OCI-LY3 (cell line): ENCODE data around the gene ENTR1.

ENCODE experiments used
- H2AFZ ChIP-seq: fragments of 200-600, 300-600 bp; shearing (Covaris generic); 2 replicates; pipeline ENCODE4 v1.6.0; 2014; ENCODE audit warnings: antibody characterized with exemption, low read depth, low read length
- H3K27ac ChIP-seq: fragments of 200-600, 300-600 bp; sonication (generic); 2 replicates; pipeline ENCODE4 v1.5.1; 2014; ENCODE audit warnings: mild to moderate bottlenecking, low read length, moderate library complexity, mixed read lengths
- H3K27me3 ChIP-seq: fragments of 200-600, 300-600 bp; sonication (generic); 2 replicates; pipeline ENCODE4 v1.6.1; 2014; ENCODE audit warnings: low read depth, low read length, mixed read lengths
- H3K36me3 ChIP-seq: fragments of 200-600, 300-600 bp; sonication (generic); replicated peaks from 2 replicates; pipeline ENCODE3; 2014; ENCODE audit warnings: low read depth, low read length, mixed read lengths
- H3K4me1 ChIP-seq: fragments of 300-600, 200-600 bp; sonication (generic); 2 replicates; pipeline ENCODE4 v1.6.1; 2014; ENCODE audit warnings: low read length, mixed read lengths
- H3K4me2 ChIP-seq: fragments of 200-600, 300-600 bp; sonication (generic); 2 replicates; pipeline ENCODE4 v1.6.1; 2014; ENCODE audit warnings: low read length, mixed read lengths
- H3K4me3 ChIP-seq: fragments of 300-600, 200-600 bp; sonication (generic); 2 replicates; pipeline ENCODE4 v1.5.1; 2014; ENCODE audit warnings: antibody characterized with exemption, mild to moderate bottlenecking, low read length, moderate library complexity
- H3K79me2 ChIP-seq: fragments of 300-600, 200-600 bp; shearing (Covaris generic); 2 replicates; pipeline ENCODE4 v1.6.1; 2014; ENCODE audit warnings: mild to moderate bottlenecking, low read length, mixed read lengths
- H3K9ac ChIP-seq: fragments of 300-600, 200-600 bp; shearing (Covaris generic); 2 replicates; pipeline ENCODE4 v1.6.0; 2014; ENCODE audit warnings: mild to moderate bottlenecking, low read length, moderate library complexity
- H3K9me3 ChIP-seq: fragments of 200-600, 300-600 bp; shearing (Covaris generic); 2 replicates; pipeline ENCODE4 v1.6.1; 2014; ENCODE audit warnings: low read length, mixed read lengths; ENCODE audit not compliant: insufficient read depth
- H4K20me1 ChIP-seq: fragments of 200-600, 300-600 bp; sonication (generic); 2 replicates; pipeline ENCODE4 v1.6.1; 2016; ENCODE audit warnings: low read length, mixed read lengths; ENCODE audit not compliant: insufficient read depth
- CTCF ChIP-seq: fragments of 200-600, 300-600 bp; sonication (generic); IDR thresholded peaks from 2 replicates; pipeline ENCODE4 v1.5.1; 2014; ENCODE audit warnings: antibody characterized with exemption, low read length, low read depth
- EZH2phosphoT487 ChIP-seq: fragments of 200-600 bp; shearing (Covaris generic); IDR thresholded peaks from 2 replicates; pipeline ENCODE4 v1.6.1; 2018; ENCODE audit warnings: antibody characterized with exemption, mixed run types, low read depth

Gene ENTR1

GRCh38 chr9:136386018-136386417 lies 24.4 kb downstream of the ENTR1 start:
- Histone ChIP-seq H3K36me3 (peaks cover 62% of the 10 kb centered on the region), H3K4me2 (no peak overlapping the region), H2AFZ (no peak overlapping the region), H3K27me3 (no peaks in the 10 kb centered on the region), H3K9ac (no peak overlapping the region), H3K27ac (no peak overlapping the region), H3K4me3 (no peak overlapping the region), H3K79me2 (no peaks in the 10 kb centered on the region), H3K9me3 (no peaks in the 10 kb centered on the region), H4K20me1 (no peaks in the 10 kb centered on the region), H3K4me1 (no peaks in the 10 kb centered on the region)
- TF ChIP-seq EZH2phosphoT487, result no peak
- no peak for TF ChIP-seq CTCF

GRCh38 chr9:136385015-136385414 lies 25.4 kb downstream of the ENTR1 start:
- Histone ChIP-seq H3K36me3 (peaks cover 64% of the 10 kb centered on the region), H3K4me1 (no peaks in the 10 kb centered on the region)

DNA sequence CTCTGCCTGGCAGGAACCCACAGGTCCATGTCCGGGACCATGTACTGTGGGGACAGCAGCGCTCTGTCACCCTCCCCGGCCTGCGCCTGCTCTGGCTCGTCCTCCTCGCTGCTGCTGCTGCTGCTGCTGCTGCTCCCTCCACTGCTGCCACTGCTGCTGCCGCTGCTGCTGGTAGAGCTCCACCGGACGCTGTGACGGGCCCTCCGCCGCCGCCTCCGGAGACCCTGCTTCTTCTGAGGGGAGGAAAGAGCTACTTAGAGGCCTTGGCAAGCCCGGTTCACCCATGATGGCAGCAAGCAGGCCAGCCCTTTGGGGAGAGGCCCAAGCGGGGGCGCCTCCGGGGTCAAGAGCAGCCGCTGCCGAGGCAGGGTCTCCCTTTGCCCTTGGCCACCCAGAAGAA lies 27.0 kb downstream of the ENTR1 start:
- Histone ChIP-seq H3K4me2 (no peak overlapping the region), H2AFZ (no peak overlapping the region), H3K79me2 (no peaks in the 10 kb centered on the region), H3K36me3 (peaks cover 49% of the 10 kb centered on the region), H3K4me1 (no peaks in the 10 kb centered on the region), H3K9ac (no peak overlapping the region), H4K20me1 (no peaks in the 10 kb centered on the region), H3K9me3 (no peaks in the 10 kb centered on the region), H3K4me3 (no peak overlapping the region), H3K27ac (no peak overlapping the region), H3K27me3 (no peaks in the 10 kb centered on the region)
- no peak for TF ChIP-seq CTCF
- TF ChIP-seq EZH2phosphoT487, result no peak

More at GRCh38 chr9:136385015-136385414, 25.4 kb downstream of the ENTR1 start:
- Histone ChIP-seq H3K27me3 (no peaks in the 10 kb centered on the region), H2AFZ (no peak overlapping the region), H3K27ac (no peak overlapping the region), H3K79me2 (no peaks in the 10 kb centered on the region), H3K4me3 (no peak overlapping the region), H4K20me1 (no peaks in the 10 kb centered on the region), H3K9me3 (no peaks in the 10 kb centered on the region), H3K4me2 (no peak overlapping the region), H3K9ac (no peak overlapping the region)
- TF ChIP-seq EZH2phosphoT487 (no peak), CTCF (no peak)

- Histone ChIP-seq H4K20me1 (no peaks in the 10 kb centered on the region), H3K9ac (no peak overlapping the region), H3K4me3 (no peak overlapping the region), H3K36me3 (peaks cover 37% of the 10 kb centered on the region), H3K4me1 (no peaks in the 10 kb centered on the region), H3K9me3 (no peaks in the 10 kb centered on the region), H3K27ac (no peak overlapping the region), H2AFZ (no peak overlapping the region), H3K79me2 (no peaks in the 10 kb centered on the region), H3K4me2 (no peak overlapping the region), H3K27me3 (no peaks in the 10 kb centered on the region)
- TF ChIP-seq CTCF, result no peak
- TF ChIP-seq EZH2phosphoT487, result no peak
Observed at GRCh38 chr9:136381966-136382513, 28.4 kb downstream of the ENTR1 start.
